ENCODE data around the gene OR10H5. TPM values are rescaled to one million over a fixed set of nuclear protein-coding genes. Genes with fewer than 3 reads are reported as not detected.

Gene OR10H5
- total RNA-seq, 2 donors from 2014 or later, result not detected

- ATAC-seq (replicated peaks), result no peak
- Mint-ChIP-seq H3K9me3 (no peaks in the 10 kb centered on the region), H3K4me3 (no peak overlapping the region), H3K27ac (no peak overlapping the region), H3K36me3 (ENCODE audit: low read depth) (no peaks in the 10 kb centered on the region), H3K27me3 (no peaks in the 10 kb centered on the region), H3K4me1 (peaks cover 5% of the 10 kb centered on the region)
Observed at GRCh38 chr19:15850385-15850784, 62.9 kb downstream of the OR10H5 start.

Other genes with a start within 250 kb of the OR10H5 start
- not detected for gene CYP4F8, start 172.4 kb upstream of the OR10H5 start, total RNA-seq
- under 1 TPM; 0.45 to 0.95 TPM for gene CYP4F3, start 146.8 kb upstream of the OR10H5 start, total RNA-seq
- gene CYP4F12, start 114.6 kb upstream of the OR10H5 start, total RNA-seq, result under 1 TPM in 1 of 2 donors, not detected in 1; 0.61 TPM
- not detected for gene OR10H2, start 59.6 kb upstream of the OR10H5 start, total RNA-seq
- gene OR10H3, start 49.7 kb upstream of the OR10H5 start, total RNA-seq, result not detected
- not detected for gene OR10H1, start 28.0 kb downstream of the OR10H5 start, total RNA-seq
- gene CYP4F2, start 110.4 kb downstream of the OR10H5 start, total RNA-seq, result not detected
- not detected for gene CYP4F11, start 146.9 kb downstream of the OR10H5 start, total RNA-seq
- gene OR10H4, start 161.3 kb downstream of the OR10H5 start, total RNA-seq, result not detected